Myocyte (in vitro differentiated cells): ENCODE measurements around the gene BTNL3. TPM values are rescaled to one million over a fixed set of nuclear protein-coding genes. Genes with fewer than 3 reads are reported as not detected.

Experiments
- DNase-seq: peaks from one replicate; pipeline ENCODE4 v3.0.0-alpha.2; 2012; ENCODE audit warnings: low read depth
- total RNA-seq: library from RNA; depleted of rRNA; stranded (reverse); fragments of >200 nt; gene quantifications from 2 replicates; pipeline ENCODE4 v1.2.3, GENCODE V29; 2014

BTNL3 gene
- total RNA-seq, 1 donor from 2014 or later = not detected

- no peak for DNase-seq
Measured at GRCh38 chr5:181020688-181021087, 32.0 kb downstream of the BTNL3 start.

DNA sequence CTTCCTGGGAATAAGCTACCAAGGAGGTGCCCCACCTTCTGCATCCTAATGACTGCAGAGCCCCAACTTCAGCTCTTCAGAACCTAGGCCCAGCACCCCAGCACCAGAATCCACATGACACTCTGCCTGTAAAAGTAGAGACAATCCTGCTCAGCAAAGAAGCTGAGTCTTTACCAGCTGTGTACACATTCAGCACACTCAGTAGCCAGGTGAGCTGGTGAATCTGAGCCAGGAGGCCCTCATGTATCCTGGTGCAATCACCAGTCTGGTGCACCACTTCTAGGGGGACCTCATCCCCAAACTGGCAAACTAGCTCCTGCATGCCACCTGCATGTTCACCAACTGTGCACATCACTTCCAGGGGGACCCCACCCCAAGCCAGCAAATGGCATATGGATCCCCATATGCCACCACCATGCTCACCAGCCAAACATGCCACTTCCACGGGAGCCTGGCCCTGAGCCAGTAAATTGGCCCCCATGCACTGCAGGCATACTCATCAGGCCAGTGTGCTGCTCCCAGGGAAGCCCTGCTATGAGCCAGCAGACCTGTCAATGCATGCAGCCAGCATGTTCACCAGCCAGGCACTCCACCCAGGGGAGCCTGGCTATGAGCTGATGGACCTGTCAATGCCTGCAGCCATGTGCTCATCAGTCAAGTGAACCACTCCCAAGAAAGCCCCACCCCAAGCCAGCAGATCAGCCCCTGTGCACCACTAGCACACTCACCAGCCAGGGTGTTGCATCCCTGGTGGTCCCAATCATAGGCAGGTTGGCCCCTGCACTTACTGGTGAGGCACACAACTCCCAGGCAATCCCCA is 35.8 kb downstream of the BTNL3 start:
- DNase-seq = no peak

DNA sequence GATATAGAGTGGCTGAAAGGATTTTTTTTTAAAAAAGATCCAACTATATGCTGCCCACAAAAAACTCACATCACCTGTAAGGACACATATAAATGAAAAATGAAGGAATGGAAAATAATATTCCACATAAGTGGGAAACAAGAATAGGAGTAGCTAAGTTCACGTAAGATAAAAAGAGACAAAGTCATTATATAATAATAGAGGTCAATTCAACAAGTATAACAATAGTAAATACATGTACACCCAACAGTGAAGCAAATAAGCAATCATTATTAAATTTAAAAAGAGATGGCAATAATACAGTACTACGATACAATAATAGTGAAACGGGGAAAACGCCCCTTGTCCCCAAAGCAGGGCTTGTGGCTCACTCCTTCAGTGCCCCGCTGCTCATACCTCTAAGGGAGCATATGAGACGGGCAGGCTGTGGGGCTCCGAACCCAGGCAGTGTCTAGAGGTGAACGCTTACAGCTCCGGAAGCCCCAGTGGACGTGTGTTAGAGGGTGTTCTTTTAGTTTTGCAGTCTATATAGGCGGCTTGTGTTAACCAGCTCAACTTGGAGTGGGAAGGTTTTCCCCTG is 38.9 kb downstream of the BTNL3 start:
- no peak for DNase-seq

- DNase-seq = no peak
Measured at GRCh38 chr5:181028032-181028819, 39.6 kb downstream of the BTNL3 start.

- no peak for DNase-seq
Measured at GRCh38 chr5:181031716-181032115, 43.1 kb downstream of the BTNL3 start.

DNA sequence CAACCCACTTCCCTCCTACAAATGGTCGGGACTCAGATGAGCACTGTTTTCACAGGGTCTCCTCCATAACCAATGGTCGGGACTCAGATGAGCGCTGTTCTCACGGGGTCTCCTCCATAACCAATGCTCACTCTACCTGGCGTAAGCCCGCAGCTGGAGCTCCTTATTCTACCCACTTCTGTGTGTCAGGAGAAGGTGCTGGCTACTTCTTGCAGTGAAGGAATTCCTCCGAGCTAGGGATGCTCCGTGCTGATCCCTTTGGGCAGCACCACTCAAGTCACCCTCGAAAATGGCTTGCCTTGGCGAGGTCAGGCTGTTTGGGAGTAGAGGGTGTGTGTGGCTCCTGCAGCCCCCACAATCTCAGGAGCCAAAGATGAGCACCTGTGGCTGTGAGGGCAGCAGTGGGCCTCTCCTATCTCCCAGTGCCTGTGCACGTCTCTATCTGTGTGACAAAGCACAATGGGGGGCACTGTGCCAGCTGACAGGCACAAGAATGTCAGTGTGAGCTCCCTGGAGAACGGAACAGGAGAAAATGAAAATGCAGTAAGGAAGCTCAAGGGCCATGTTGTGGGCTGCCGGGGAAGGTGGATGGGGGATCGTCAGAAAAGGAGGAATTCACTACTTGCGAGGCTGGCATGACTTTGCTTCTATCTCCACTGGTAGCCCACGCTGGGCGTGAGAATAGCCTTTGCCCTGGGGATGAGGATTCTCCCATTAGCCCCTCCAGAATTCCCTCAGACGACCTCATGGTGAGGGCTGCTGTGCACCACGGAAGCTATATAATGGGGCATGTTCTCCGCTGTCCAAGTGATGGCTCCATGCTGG is 47.6 kb downstream of the BTNL3 start:
- no peak for DNase-seq

GRCh38 chr5:181036816-181037364 is 48.2 kb downstream of the BTNL3 start:
- no peak for DNase-seq

DNA sequence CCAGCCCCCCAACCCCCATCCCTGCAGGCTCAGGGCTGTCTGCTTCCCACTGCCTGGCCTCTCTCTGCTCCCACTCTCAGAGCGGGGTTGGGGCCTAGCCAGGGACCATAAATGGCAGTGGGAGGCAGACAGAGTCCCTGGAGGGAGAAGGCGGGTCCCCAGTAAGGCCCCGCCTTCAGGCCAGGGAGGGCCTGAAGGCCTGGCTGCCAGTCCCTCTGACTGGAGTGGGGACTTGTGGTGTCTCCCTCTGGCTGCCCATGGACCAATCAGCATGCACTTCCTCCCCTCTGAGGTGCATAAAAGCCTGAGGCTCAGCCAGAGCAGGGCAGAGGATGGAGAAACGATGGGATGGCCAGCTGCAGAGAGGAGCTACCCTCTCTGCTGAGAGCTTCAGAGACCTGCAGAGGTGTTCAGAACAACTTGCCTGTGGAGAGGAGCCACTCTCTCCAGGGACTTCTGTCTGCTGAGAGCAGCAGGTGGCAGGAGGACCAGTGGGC is 48.8 kb downstream of the BTNL3 start:
- DNase-seq = no peak

DNA sequence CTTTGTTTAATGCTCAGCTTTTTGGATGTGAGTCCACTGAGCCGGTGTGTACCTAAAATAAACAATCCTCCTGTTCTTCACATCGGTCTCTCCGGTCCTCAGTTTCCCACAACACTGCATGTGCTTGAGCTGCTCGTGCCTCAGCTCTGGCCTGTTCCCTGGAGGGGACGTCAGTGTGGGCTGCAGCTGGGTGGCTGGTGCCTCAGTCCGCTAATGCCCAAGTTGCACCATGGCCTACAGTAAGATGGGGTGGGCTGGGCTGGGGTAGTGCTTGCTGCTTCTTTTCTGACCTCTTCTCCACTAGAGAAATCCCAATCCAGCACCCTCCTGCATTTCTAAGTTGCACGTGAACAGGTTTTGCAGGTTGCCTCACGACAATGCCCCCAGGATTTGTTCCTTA is 50.8 kb downstream of the BTNL3 start:
- DNase-seq = no peak

DNA sequence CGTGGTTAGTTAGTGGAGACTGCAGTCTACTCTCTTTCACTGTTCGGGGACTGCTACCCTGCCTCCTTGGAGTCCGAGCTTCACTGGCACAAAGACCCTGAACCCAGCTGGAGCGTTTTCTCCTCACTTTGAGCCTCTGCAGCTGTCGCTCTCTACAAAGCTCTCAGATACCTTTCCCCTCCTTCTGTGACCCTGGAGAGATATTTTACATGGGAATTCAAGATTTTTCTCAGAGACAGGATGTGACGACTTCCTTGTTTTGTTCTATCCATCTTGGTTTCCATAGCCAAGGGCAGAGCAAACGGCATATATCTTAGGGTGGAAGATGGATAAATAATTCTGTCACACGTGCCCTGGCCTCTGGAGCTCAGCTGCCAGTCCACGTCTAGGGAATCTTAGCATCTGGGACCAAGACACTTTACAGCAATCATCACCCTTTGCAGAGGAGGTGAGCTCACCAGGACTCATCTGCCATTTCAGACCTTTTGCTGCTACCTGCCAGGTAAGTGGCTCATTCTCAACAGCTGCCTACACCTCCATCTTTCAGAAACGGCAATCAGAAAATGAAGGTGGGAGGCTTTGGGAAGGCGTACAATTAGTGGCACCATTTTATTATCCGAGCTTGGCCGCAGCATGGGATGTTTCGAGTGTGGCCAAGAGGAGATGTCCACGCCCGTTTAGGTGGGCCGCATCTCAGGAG is 51.4 kb downstream of the BTNL3 start, which contains the start of gene BTNL9:
Gene BTNL9, plus strand, starts transcription at position 336 of the 700 bp plus-strand sequence. CDS start 5,224 bp downstream, outside the sequence.
- DNase-seq = no peak

DNA sequence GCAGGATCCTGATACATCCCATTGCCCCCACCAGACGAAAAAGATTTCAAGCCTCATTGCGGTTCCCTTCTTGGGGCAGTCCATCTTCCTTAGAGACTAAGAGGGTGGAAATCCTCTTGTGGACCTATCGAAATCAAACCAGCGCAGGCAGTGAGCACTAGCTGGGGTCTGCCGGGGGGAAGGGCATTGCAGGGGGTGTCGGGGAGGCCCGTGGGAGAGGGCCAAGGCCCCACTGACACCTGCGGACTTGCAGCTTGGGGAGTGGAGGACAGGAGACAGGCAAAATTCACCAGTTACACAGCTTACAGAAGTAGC is 51.9 kb downstream of the BTNL3 start:
- no peak for DNase-seq

GRCh38 chr5:181041043-181041442 is 52.4 kb downstream of the BTNL3 start:
- no peak for DNase-seq

- no peak for DNase-seq
Measured at GRCh38 chr5:181042036-181042713, 53.5 kb downstream of the BTNL3 start.

- no peak for DNase-seq
Measured at GRCh38 chr5:181042722-181043121, 54.1 kb downstream of the BTNL3 start.

- no peak for DNase-seq
Measured at GRCh38 chr5:181043285-181044092, 54.8 kb downstream of the BTNL3 start.

DNA sequence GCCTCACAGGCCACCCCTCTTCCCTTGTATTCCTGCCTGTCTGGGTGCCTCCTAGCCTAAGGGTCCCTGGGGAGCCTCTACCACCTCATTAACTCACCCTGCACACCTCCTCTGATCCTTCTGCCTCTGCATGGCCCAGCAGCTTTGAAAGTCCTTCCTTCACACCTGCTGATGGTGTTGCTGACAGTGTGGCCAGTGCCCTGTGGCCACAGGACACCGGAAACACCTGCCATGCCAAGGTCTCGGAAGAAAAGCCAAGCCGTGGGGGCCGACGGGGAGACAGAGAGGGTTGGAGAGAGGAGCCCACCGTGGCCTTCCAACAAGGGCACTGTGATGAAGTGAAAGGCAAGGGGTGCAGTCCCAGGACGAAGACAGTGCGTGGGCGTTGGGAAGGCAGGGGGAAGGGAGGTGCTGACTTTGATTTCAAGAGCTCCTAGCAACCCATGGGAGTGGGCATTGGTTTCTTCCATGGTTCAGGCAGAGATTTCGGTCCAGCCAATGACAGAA is 55.5 kb downstream of the BTNL3 start:
- DNase-seq = no peak

DNA sequence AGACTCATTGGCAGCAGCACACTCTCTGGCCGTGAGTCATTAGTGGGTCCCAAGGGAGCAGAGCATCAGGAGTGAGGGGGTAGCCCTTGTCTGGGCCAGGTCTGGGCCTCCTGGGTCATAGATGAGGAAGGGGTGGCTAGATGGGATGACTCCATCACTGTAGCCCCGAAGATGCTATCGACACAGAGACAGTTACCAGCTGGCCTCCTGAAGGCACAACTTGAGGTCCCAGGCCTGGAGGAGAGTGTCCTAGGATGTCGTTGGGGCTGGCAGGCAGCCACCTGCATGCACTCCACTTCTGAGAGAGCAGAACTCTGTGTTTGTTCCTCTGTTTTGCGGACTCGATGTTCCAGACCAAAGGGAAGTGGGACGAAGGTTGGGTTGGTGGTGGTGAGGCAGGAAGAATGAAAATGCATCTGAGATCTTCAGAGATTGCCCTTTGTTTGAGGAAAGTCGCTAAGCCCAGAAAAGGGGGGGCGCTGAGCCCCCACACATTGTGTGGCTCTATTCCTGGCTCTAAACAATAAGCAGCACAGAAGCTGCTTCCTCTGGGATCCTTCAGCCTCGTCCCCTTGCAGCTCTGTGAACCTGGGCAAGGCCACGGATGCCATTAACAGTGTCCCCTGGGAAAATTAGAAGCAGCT is 56.1 kb downstream of the BTNL3 start:
- no peak for DNase-seq

GRCh38 chr5:181045316-181045715 is 56.7 kb downstream of the BTNL3 start:
- DNase-seq = no peak
